HepG2 (cell line): ENCODE measurements around the gene VRK2. TPM values are rescaled to one million over a fixed set of nuclear protein-coding genes. Genes with fewer than 3 reads are reported as not detected.
A peak's percentile ranks its signal among the peaks of the same experiment; 100 is the strongest.

Experiments
- ATF4 ChIP-seq, 2 experiments: fragments of 450-650 bp in 1 of 2; sonication (generic) in 1 of 2; formaldehyde crosslinking; IDR thresholded peaks; 2 replicates each; pipeline versions ENCODE4 v1.5.0 to v1.8.0; 2020 to 2022; ENCODE audit warnings: mild to moderate bottlenecking in 1 of 2, missing genetic modification reagents in 1 of 2
- ATF5 ChIP-seq: sonication (generic); formaldehyde crosslinking; IDR thresholded peaks from 2 replicates; pipeline ENCODE4 v1.4.0; 2020; ENCODE audit warnings: mild to moderate bottlenecking, low read depth, missing genetic modification reagents
- CBX5 ChIP-seq: sonication (generic); formaldehyde crosslinking; IDR thresholded peaks from 2 replicates; pipeline ENCODE4 v1.4.0; 2020; ENCODE audit warnings: missing genetic modification reagents, borderline replicate concordance
- DPF2 ChIP-seq: sonication (generic); formaldehyde crosslinking; IDR thresholded peaks from 2 replicates; pipeline ENCODE4 v1.4.0; 2020; ENCODE audit warnings: mild to moderate bottlenecking, low read depth, missing genetic modification reagents, borderline replicate concordance
- HNRNPL ChIP-seq: fragments of 200-400 bp; formaldehyde crosslinking; IDR thresholded peaks from 2 replicates; pipeline ENCODE4 v1.6.1; 2017; ENCODE audit warnings: mild to moderate bottlenecking, low read depth, low read length
- MAFF ChIP-seq: IDR thresholded peaks from 2 replicates; pipeline ENCODE4 v1.6.1; 2011; ENCODE audit warnings: low read depth, low read length, improper control_type of control experiment
- MEIS1 ChIP-seq: sonication (generic); formaldehyde crosslinking; IDR thresholded peaks from 2 replicates; pipeline ENCODE4 v1.9.0; 2021; ENCODE audit warnings: mild to moderate bottlenecking, missing genetic modification reagents, moderate library complexity, borderline replicate concordance
- MTERF4 ChIP-seq: sonication (generic); formaldehyde crosslinking; IDR thresholded peaks from 2 replicates; pipeline ENCODE4 v1.8.0; 2023; ENCODE audit warnings: mild to moderate bottlenecking, missing genetic modification reagents
- MXI1 ChIP-seq: IDR thresholded peaks from 3 replicates; pipeline ENCODE4 v1.6.1; 2012; ENCODE audit warnings: low read depth, low read length, inconsistent platforms, borderline replicate concordance
- PATZ1 ChIP-seq: sonication (generic); formaldehyde crosslinking; IDR thresholded peaks from 2 replicates; pipeline ENCODE4 v1.4.0; 2020; ENCODE audit warnings: missing genetic modification reagents
- POGK ChIP-seq: sonication (generic); formaldehyde crosslinking; conservative IDR thresholded peaks from 2 replicates; pipeline ENCODE4 v1.8.0; 2022; ENCODE audit warnings: mild to moderate bottlenecking, moderate library complexity, missing genetic modification reagents
- RXRB ChIP-seq: IDR thresholded peaks from 2 replicates; pipeline ENCODE4 v1.6.1; 2016; ENCODE audit warnings: borderline replicate concordance, missing genetic modification reagents, missing compliant biosample characterization
- SIX1 ChIP-seq: sonication (generic); formaldehyde crosslinking; IDR thresholded peaks from 2 replicates; pipeline ENCODE4 v1.4.0; 2020; ENCODE audit warnings: missing genetic modification reagents, borderline replicate concordance
- SOX5 ChIP-seq: IDR thresholded peaks from 2 replicates; pipeline ENCODE4 v1.6.1; 2016; ENCODE audit warnings: borderline replicate concordance
- ZFP1 ChIP-seq: IDR thresholded peaks from 2 replicates; pipeline ENCODE4 v1.6.1; 2016
- ZFP36 ChIP-seq: fragments of 150-350 bp; IDR thresholded peaks from 2 replicates; pipeline ENCODE4 v1.6.1; 2018; ENCODE audit warnings: borderline replicate concordance, low read length, low read depth; ENCODE audit not compliant: partially characterized antibody
- ZFP82 ChIP-seq: sonication (generic); formaldehyde crosslinking; IDR thresholded peaks from 2 replicates; pipeline ENCODE4 v1.5.1; 2020; ENCODE audit warnings: mild to moderate bottlenecking, missing genetic modification reagents, borderline replicate concordance
- ZFP90 ChIP-seq: sonication (generic); formaldehyde crosslinking; IDR thresholded peaks from 2 replicates; pipeline ENCODE4 v1.8.0; 2022; ENCODE audit warnings: missing genetic modification reagents, mild to moderate bottlenecking, inconsistent platforms, borderline replicate concordance
- ZKSCAN5 ChIP-seq: sonication (generic); formaldehyde crosslinking; IDR thresholded peaks from 2 replicates; pipeline ENCODE4 v1.5.1; 2020; ENCODE audit warnings: mild to moderate bottlenecking, missing genetic modification reagents
- ZNF180 ChIP-seq: sonication (generic); formaldehyde crosslinking; IDR thresholded peaks from 2 replicates; pipeline ENCODE4 v1.4.0; 2020; ENCODE audit warnings: low read depth, missing genetic modification reagents, borderline replicate concordance
- ZNF24 ChIP-seq: fragments of 450-650 bp; IDR thresholded peaks from 2 replicates; pipeline ENCODE4 v1.6.1; 2017; ENCODE audit warnings: antibody characterized with exemption, mild to moderate bottlenecking
- ZNF292 ChIP-seq: sonication (generic); formaldehyde crosslinking; IDR thresholded peaks from 2 replicates; pipeline ENCODE4 v1.8.1; 2022; ENCODE audit warnings: mild to moderate bottlenecking, low read depth, missing genetic modification reagents, borderline replicate concordance
- ZNF468 ChIP-seq: sonication (generic); formaldehyde crosslinking; IDR thresholded peaks from 2 replicates; pipeline ENCODE4 v1.8.0; 2022; ENCODE audit warnings: mild to moderate bottlenecking, moderate library complexity, missing genetic modification reagents
- polyA plus RNA-seq, 8 experiments: library from polyadenylated mRNA; depleted of rRNA in 3 of 8; stranded (reverse) in 7 of 8; unstranded in 1 of 8; fragments of >200 nt; fragmentation: Illumina TruSeq in 4 of 8; extraction: Trizol in 4 of 8; gene quantifications; 2 replicates each; pipeline versions ENCODE4 v1.2.1 to v1.2.3, GENCODE V29; 2011 to 2016; ENCODE audit warnings: low read depth in 4 of 8, missing spikeins in 1 of 8, mixed read lengths in 1 of 8; ENCODE audit not compliant: insufficient read depth in 1 of 8
- total RNA-seq, 5 experiments: library from RNA; depleted of rRNA; stranded (reverse); fragments of >200 nt; fragmentation: Illumina TruSeq; extraction: Trizol; gene quantifications; 2 replicates each; pipeline ENCODE4 v1.2.3, GENCODE V29; 2016; ENCODE audit warnings: low read depth in 1 of 5

Gene VRK2
- total and polyA plus RNA-seq, 2 of the 13 experiments (the other 11 are each of a cell fraction or from before 2014, with no cell fraction given) = 13.3 to 29.1 TPM

GRCh38 chr2:58204195-58204959 lies 157.8 kb downstream of the VRK2 start (continued):
- peak; percentile 89 for TF ChIP-seq SOX5 (CRISPR knock-in tag)
- peak; percentile 60; the same call in 1 of the 2 replicates for TF ChIP-seq ZFP1 (CRISPR knock-in tag)
- TF ChIP-seq ZFP82 (CRISPR knock-in tag) = no peak
- no peak for TF ChIP-seq ZNF180
- TF ChIP-seq DPF2 (CRISPR knock-in tag) = peak; percentile 84
- peak; percentile 72; the same call in 1 of the 2 replicates for TF ChIP-seq SIX1 (CRISPR knock-in tag)
- TF ChIP-seq MAFF = peak; percentile 16; the same call in 1 of the 2 replicates
- no peak for TF ChIP-seq ATF5
- peak; percentile 81; the same call in 1 of the 2 replicates for TF ChIP-seq ZNF292 (CRISPR knock-in tag)
- TF ChIP-seq MTERF4 (CRISPR knock-in tag) = no peak
- TF ChIP-seq ZNF24 = no peak
- TF ChIP-seq PATZ1 (CRISPR knock-in tag) = no peak
- TF ChIP-seq RXRB (CRISPR knock-in tag) = peak; percentile 98
- TF ChIP-seq ZFP36 = no peak
- TF ChIP-seq MXI1 = peak; percentile 64; the same call in 1 of the 3 replicates
- TF ChIP-seq ZFP90 (CRISPR knock-in tag) = no peak
- TF ChIP-seq POGK (CRISPR knock-in tag) = no peak
- no peak for TF ChIP-seq ZKSCAN5
- peak in 1 of 2 experiments; percentile 60; a peak in 2 of 4 replicates for TF ChIP-seq ATF4 (CRISPR knock-in tag; IDR thresholded peaks at IDR 0.05)
- TF ChIP-seq CBX5 (CRISPR knock-in tag) = no peak
- TF ChIP-seq ZNF468 = no peak
- no peak for TF ChIP-seq HNRNPL
- TF ChIP-seq MEIS1 = no peak
